Activated CD4-positive, alpha-beta T cell treated with anti-CD3 and anti-CD28 coated beads, Interleukin-2, amount 10 ng/mL, durations not matched to agents 24 days and 14 days (primary cell): Measurements from ENCODE around the gene CORIN. TPM values are rescaled to one million over a fixed set of nuclear protein-coding genes. Genes with fewer than 3 reads are reported as not detected.

Source experiments
- DNase-seq: peaks from one replicate; pipeline ENCODE4 v3.0.0; 2022
- H3K27ac Mint-ChIP-seq: one replicate; pipeline ENCODE4 v1.8.0; 2022; ENCODE audit warnings: mild to moderate bottlenecking, mixed read lengths
- H3K27me3 Mint-ChIP-seq: one replicate; pipeline ENCODE4 v1.8.0; 2022; ENCODE audit warnings: mixed read lengths
- H3K36me3 Mint-ChIP-seq: one replicate; pipeline ENCODE4 v1.8.0; 2022; ENCODE audit warnings: low read depth, mild to moderate bottlenecking, mixed read lengths
- H3K4me1 Mint-ChIP-seq: one replicate; pipeline ENCODE4 v1.8.0; 2021; ENCODE audit warnings: mixed read lengths
- H3K4me3 Mint-ChIP-seq: one replicate; pipeline ENCODE4 v1.8.0; 2022; ENCODE audit warnings: mild to moderate bottlenecking, moderate library complexity, mixed read lengths
- H3K9me3 Mint-ChIP-seq: one replicate; pipeline ENCODE4 v1.8.0; 2021; ENCODE audit warnings: mixed read lengths
- intact Hi-C: fragments of 100-400 bp; cut with micrococcal nuclease; formaldehyde crosslinking; loops from one replicate; pipeline ENCODE4 v1.15.1; 2023
- total RNA-seq: library from RNA; stranded (reverse); gene quantifications from 2 replicates; pipeline ENCODE4 v1.2.3, GENCODE V29; 2022

Gene CORIN
- total RNA-seq, 1 donor from 2014 or later, result 0.51 TPM

- H3K4me3 Mint-ChIP-seq, result no peak overlapping the region
- H3K27ac Mint-ChIP-seq, result no peak overlapping the region
- intact Hi-C loops, result no loop called here
- H3K4me1 Mint-ChIP-seq, result peaks cover 5% of the 10 kb centered on the region
- H3K27me3 Mint-ChIP-seq, result peaks cover 10% of the 10 kb centered on the region
- no peaks in the 10 kb centered on the region for H3K36me3 Mint-ChIP-seq
- H3K9me3 Mint-ChIP-seq, result no peaks in the 10 kb centered on the region
- no peak for DNase-seq
These were observed 13.0 kb downstream of the CORIN start for GRCh38 chr4:47824840-47825239.

GRCh38 chr4:47819178-47819577 is 18.7 kb downstream of the CORIN start:
- no peak overlapping the region for H3K27ac Mint-ChIP-seq
- peaks cover 20% of the 10 kb centered on the region for H3K27me3 Mint-ChIP-seq

GRCh38 chr4:47817275-47817674 is 20.6 kb downstream of the CORIN start:
- no peaks in the 10 kb centered on the region for H3K36me3 Mint-ChIP-seq
- no peaks in the 10 kb centered on the region for H3K9me3 Mint-ChIP-seq
- no peak for DNase-seq
- H3K4me3 Mint-ChIP-seq, result no peak overlapping the region
- H3K27me3 Mint-ChIP-seq, result peaks cover 22% of the 10 kb centered on the region
- no peak overlapping the region for H3K27ac Mint-ChIP-seq
- H3K4me1 Mint-ChIP-seq, result peaks cover 4% of the 10 kb centered on the region
- intact Hi-C loops, result no loop called here

More at GRCh38 chr4:47819178-47819577, 18.7 kb downstream of the CORIN start:
- intact Hi-C loops, result no loop called here
- Mint-ChIP-seq H3K36me3 (no peaks in the 10 kb centered on the region), H3K4me3 (no peak overlapping the region), H3K9me3 (no peaks in the 10 kb centered on the region), H3K4me1 (peaks cover 4% of the 10 kb centered on the region)
- DNase-seq, result no peak

DNA sequence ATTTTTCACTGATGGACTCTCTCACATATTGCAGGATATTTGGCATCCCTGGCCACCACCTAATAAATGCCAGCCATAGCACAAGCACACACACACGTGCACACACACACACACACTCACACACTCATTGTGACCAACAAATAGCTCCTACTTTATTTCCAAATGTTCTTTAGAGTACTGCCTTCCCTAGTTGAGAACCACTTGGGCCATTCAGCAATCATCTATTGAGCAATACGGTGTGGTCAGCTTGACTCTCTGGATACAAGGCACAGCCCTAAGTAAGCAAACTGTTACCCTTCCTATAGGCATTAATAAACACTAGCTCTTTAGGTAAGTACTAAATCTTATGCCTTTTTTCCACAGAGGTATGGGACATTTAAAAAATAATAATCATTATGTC is 21.1 kb downstream of the CORIN start:
- peaks cover 20% of the 10 kb centered on the region for H3K27me3 Mint-ChIP-seq
- intact Hi-C loops, result no loop called here
- H3K9me3 Mint-ChIP-seq, result no peaks in the 10 kb centered on the region

DNA sequence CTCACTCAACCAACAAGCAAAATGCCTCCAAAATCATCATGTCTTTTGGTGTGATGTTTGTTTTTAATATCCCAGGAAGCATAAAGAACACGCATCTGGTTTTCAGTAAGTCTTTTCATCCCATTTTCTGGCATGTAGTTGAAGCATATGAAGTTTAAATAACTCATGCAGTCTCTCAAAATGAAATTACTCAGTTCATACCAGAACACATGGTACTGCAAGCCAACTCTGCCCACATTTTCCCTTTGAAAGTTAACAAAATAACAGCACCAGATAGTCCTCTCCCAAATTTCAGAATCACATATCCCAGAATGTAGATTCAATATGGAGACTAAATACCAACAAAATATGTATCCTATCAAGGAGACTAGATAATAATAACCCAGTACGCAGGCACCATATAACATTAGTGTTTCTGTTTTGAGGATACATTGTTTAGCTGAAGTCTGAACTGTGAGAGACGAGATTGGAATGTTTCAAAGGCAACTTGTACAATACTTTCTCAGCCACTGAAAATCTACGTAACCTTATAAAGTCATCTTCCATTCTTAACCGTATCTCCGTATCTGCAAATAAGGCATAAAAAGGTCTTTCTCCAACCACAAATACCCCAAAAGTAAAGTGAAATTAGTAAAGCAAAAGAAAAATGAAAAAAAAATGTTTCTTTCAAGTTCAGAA is 23.1 kb downstream of the CORIN start:
- intact Hi-C loops, result no loop called here
- DNase-seq, result no peak
- Mint-ChIP-seq H3K27me3 (peaks cover 22% of the 10 kb centered on the region), H3K4me3 (no peak overlapping the region), H3K9me3 (no peaks in the 10 kb centered on the region), H3K27ac (no peak overlapping the region), H3K36me3 (no peaks in the 10 kb centered on the region), H3K4me1 (peaks cover 4% of the 10 kb centered on the region)

More for the DNA sequence above, 21.1 kb downstream of the CORIN start:
- no peak overlapping the region for H3K27ac Mint-ChIP-seq
- DNase-seq, result no peak
- H3K36me3 Mint-ChIP-seq, result no peaks in the 10 kb centered on the region
- H3K4me3 Mint-ChIP-seq, result no peak overlapping the region
- H3K4me1 Mint-ChIP-seq, result peaks cover 4% of the 10 kb centered on the region

- Mint-ChIP-seq H3K36me3 (no peaks in the 10 kb centered on the region), H3K4me3 (no peak overlapping the region), H3K27ac (no peak overlapping the region), H3K9me3 (no peaks in the 10 kb centered on the region), H3K27me3 (peaks cover 18% of the 10 kb centered on the region), H3K4me1 (no peaks in the 10 kb centered on the region)
- no peak for DNase-seq
- intact Hi-C loops, result no loop called here
These were observed 28.1 kb downstream of the CORIN start for GRCh38 chr4:47809654-47810203.

DNA sequence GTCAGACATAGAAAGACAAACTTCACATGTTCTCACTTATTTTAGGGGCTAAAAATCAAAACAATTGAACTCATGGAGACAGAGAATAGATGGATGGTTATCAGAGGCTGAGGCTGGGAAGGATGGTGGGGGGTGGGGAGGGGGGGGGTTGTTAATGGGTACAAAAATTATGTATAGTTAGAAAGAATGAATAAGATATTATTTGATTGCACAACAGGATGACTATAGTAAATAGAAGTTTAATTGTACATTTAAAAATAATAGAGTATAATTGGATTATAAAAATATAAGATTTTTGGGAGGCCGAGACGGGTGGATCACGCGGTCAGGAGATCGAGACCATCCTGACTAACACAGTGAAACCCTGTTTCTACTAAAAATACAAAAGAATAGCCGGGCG is 33.3 kb downstream of the CORIN start:
- no peaks in the 10 kb centered on the region for H3K4me1 Mint-ChIP-seq
- no peak for DNase-seq
- no peaks in the 10 kb centered on the region for H3K36me3 Mint-ChIP-seq
- H3K27ac Mint-ChIP-seq, result no peak overlapping the region
- no peak overlapping the region for H3K4me3 Mint-ChIP-seq
- H3K27me3 Mint-ChIP-seq, result peaks cover 6% of the 10 kb centered on the region
- intact Hi-C loops, result no loop called here
- H3K9me3 Mint-ChIP-seq, result no peaks in the 10 kb centered on the region

DNA sequence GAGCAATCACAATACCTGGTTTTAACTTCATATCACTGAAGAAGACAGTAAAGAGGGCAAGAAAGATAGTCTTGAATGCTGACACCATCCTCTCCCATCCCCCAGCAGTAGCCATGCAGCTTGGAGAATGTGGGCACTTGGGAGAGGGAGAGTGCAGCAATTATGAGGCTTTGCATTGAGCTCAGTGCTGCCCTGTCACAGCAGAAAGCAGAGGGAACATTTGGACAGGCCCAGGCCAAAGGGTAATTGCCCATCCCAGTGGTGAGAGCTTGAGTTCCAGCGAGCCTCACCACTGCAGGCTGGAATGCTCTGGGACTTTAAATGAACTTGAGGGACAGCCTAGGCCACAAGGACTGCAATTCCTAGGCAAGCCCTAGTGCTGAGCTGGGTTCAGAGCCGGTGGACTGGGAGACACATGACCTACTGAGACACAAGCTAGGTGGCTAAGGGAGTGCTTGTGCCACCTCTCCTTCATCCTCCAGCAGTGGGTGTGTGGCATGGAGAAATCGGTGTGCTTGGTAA is 36.3 kb downstream of the CORIN start:
- Mint-ChIP-seq H3K27me3 (peaks cover 5% of the 10 kb centered on the region), H3K4me3 (no peak overlapping the region), H3K36me3 (no peaks in the 10 kb centered on the region), H3K4me1 (no peaks in the 10 kb centered on the region), H3K27ac (no peak overlapping the region), H3K9me3 (no peaks in the 10 kb centered on the region)
- no peak for DNase-seq
- intact Hi-C loops, result no loop called here

DNA sequence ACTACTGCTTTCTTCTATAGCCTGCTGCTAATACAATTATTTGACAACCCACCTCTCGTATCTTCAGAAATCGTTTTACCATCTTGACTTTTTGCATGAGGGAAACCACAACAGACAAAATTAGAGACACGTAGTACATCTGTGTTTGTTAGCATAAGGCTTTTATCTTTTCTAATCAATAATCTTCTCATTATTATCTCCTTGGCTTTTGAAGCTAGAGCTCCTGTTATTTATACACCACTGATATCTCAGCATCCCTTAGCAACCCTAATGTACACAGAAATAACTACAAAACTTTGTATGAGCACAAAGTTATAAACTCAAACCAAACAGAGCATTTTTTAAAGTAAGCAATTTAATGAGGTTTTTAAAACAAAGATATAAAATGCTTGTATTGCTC is 39.7 kb downstream of the CORIN start:
- Mint-ChIP-seq H3K36me3 (no peaks in the 10 kb centered on the region), H3K4me3 (no peak overlapping the region)
- intact Hi-C loops, result no loop called here

DNA sequence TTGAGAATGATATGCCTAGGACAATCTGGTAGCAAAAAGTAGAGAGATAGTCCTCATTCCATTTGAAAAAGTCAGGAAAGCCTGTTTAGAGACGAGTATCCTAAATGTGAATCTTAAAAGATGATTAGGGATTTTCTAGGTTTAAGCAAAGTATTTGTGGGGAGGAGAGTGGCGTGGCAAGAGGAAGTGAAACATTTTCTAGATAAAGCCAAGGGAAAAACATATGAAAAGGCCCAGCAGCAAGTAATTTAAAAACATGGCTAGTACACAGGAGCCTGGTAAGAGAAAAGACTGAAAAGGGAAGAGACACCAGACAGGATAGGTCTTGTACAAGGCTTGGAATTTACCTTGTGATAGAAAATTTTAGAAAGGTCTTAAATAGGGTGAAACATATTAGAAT is 45.9 kb downstream of the CORIN start:
- no peaks in the 10 kb centered on the region for H3K36me3 Mint-ChIP-seq
- H3K4me3 Mint-ChIP-seq, result no peak overlapping the region
- peaks cover 13% of the 10 kb centered on the region for H3K27me3 Mint-ChIP-seq
- intact Hi-C loops, result no loop called here
- H3K4me1 Mint-ChIP-seq, result no peaks in the 10 kb centered on the region
- no peaks in the 10 kb centered on the region for H3K9me3 Mint-ChIP-seq
- no peak for DNase-seq
- H3K27ac Mint-ChIP-seq, result no peak overlapping the region

More for the DNA sequence above, 39.7 kb downstream of the CORIN start:
- Mint-ChIP-seq H3K4me1 (no peaks in the 10 kb centered on the region), H3K9me3 (no peaks in the 10 kb centered on the region), H3K27ac (no peak overlapping the region), H3K27me3 (peaks cover 11% of the 10 kb centered on the region)
- no peak for DNase-seq

GRCh38 chr4:47790105-47790504 is 47.8 kb downstream of the CORIN start:
- H3K27ac Mint-ChIP-seq, result no peak overlapping the region
- DNase-seq, result no peak
- intact Hi-C loops, result no loop called here
- no peaks in the 10 kb centered on the region for H3K9me3 Mint-ChIP-seq
- H3K27me3 Mint-ChIP-seq, result peaks cover 9% of the 10 kb centered on the region
- H3K4me3 Mint-ChIP-seq, result no peak overlapping the region
- no peaks in the 10 kb centered on the region for H3K36me3 Mint-ChIP-seq
- no peaks in the 10 kb centered on the region for H3K4me1 Mint-ChIP-seq

DNA sequence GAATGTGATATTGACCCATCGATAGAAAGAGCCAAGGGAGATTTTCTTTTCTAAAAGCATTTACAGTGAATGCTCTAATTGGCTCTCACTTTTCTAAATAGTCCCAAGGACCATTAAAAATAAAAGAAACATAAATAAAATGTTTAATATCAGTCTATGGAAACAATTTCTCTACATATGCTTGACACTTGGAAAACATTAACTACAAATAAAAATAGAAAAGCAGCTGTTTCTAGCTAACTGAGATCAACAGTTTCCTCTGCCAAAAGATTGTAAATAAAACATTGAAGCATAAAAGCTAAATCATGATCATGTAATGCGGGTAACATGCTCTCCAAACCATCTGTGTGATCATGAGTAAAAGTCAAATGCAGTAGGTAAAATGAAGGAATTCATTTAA is 49.7 kb downstream of the CORIN start:
- Mint-ChIP-seq H3K9me3 (no peaks in the 10 kb centered on the region), H3K27ac (no peak overlapping the region)
- intact Hi-C loops, result no loop called here

GRCh38 chr4:47786958-47787370 is 50.9 kb downstream of the CORIN start:
- Mint-ChIP-seq H3K27me3 (peaks cover 4% of the 10 kb centered on the region), H3K36me3 (no peaks in the 10 kb centered on the region), H3K9me3 (no peaks in the 10 kb centered on the region), H3K4me3 (no peak overlapping the region), H3K4me1 (no peaks in the 10 kb centered on the region), H3K27ac (no peak overlapping the region)
- intact Hi-C loops, result no loop called here
- no peak for DNase-seq

More for the DNA sequence above, 49.7 kb downstream of the CORIN start:
- no peak overlapping the region for H3K4me3 Mint-ChIP-seq
- no peaks in the 10 kb centered on the region for H3K36me3 Mint-ChIP-seq
- H3K4me1 Mint-ChIP-seq, result no peaks in the 10 kb centered on the region
- DNase-seq, result no peak
- H3K27me3 Mint-ChIP-seq, result peaks cover 4% of the 10 kb centered on the region

- intact Hi-C loops, result no loop called here
- DNase-seq, result no peak
These were observed 52.7 kb downstream of the CORIN start for GRCh38 chr4:47785153-47785552.

More at GRCh38 chr4:47785153-47785552, 52.7 kb downstream of the CORIN start:
- H3K27me3 Mint-ChIP-seq, result peaks cover 4% of the 10 kb centered on the region
- no peaks in the 10 kb centered on the region for H3K9me3 Mint-ChIP-seq
- no peaks in the 10 kb centered on the region for H3K4me1 Mint-ChIP-seq
- no peak overlapping the region for H3K4me3 Mint-ChIP-seq
- H3K36me3 Mint-ChIP-seq, result no peaks in the 10 kb centered on the region
- no peak overlapping the region for H3K27ac Mint-ChIP-seq
